GM04503 (cell line): ENCODE data around the gene SERPINE2.
A peak's percentile ranks its signal among the peaks of the same experiment; 100 is the strongest.
"Not testable (repeated sequence)": the region's sequence is repeated elsewhere in the genome, so short reads cannot be mapped to it uniquely, and the experiment has no call there.

Experiments used
- DNase-seq: peaks from one replicate; pipeline ENCODE4 v3.0.0-alpha.2; 2012; ENCODE audit warnings: low read depth

Gene SERPINE2

GRCh38 chr2:223941579-223942277 is 97.4 kb downstream of the SERPINE2 start:
- DNase-seq, result peak; percentile 70

GRCh38 chr2:223939438-223939837 is 99.6 kb downstream of the SERPINE2 start:
- DNase-seq, result not testable (repeated sequence)

DNA sequence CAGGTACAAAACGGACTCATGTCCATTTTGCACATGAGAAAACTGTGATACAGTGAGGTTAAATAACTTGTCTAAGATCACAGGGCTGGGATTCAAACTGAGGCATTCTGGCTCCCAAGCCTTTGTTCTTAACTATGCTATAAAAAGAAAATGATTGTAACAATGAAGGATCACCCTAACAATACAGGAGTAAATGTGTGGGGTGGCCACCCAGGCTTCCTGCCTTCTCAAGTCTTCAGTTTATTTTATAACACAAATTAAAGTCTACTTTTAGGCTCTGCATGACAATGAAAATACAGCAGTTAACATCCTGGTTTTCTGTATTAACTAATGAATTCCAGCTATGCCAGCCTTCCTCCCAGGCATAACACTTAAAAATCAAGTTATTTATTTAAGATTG is 101.6 kb downstream of the SERPINE2 start:
- no peak for DNase-seq

GRCh38 chr2:223936862-223937326 is 102.2 kb downstream of the SERPINE2 start:
- no peak for DNase-seq

DNA sequence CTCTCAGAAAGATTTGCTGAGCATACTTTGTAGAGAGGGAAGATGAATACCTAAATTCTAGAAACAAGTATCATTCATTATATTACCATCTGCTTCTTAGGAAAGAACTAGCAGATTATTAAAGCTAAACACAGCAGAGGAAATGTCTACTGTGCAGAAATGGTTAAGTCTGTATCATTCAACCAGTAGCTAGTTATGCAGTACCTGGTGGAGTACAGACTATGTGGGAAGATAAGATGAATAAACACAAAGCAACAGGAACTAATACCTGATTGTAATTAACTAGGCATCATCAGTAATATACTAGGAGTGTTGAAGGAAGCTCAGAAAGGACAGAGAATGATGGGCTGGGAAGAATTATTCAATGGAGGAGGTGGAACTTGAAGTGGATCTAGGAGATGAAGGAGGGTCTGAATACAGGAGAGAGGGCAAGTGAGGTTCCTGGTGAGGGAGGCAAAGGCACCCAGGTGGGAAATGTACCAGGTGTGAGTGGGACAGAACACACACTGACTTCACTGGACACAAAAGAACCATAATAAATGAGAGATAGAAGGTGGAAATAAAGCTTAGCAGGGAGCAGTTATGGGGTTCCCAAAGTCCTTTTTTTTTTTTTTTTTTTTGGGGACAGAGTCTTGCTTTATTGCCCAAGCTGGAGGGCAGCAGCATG is 103.5 kb downstream of the SERPINE2 start:
- DNase-seq, result no peak

DNA sequence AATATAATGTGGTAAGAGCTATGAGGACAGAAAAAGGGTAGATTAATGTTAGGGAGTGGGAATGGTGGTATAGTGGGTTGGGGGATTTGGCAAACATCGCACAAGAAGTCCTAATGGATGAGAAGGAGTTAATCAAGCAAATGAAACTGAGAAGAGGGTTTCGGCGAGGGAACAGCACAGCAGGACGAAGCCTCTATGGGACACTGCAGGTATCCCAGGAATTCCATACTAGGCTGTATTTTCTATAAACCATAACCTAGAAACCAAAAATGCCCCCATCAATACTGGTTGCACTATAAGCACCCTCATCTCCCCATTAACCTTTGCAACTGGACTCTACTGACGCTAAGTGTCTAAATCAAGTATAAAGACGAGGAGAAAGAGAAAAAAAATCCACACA is 104.2 kb downstream of the SERPINE2 start:
- no peak for DNase-seq

DNA sequence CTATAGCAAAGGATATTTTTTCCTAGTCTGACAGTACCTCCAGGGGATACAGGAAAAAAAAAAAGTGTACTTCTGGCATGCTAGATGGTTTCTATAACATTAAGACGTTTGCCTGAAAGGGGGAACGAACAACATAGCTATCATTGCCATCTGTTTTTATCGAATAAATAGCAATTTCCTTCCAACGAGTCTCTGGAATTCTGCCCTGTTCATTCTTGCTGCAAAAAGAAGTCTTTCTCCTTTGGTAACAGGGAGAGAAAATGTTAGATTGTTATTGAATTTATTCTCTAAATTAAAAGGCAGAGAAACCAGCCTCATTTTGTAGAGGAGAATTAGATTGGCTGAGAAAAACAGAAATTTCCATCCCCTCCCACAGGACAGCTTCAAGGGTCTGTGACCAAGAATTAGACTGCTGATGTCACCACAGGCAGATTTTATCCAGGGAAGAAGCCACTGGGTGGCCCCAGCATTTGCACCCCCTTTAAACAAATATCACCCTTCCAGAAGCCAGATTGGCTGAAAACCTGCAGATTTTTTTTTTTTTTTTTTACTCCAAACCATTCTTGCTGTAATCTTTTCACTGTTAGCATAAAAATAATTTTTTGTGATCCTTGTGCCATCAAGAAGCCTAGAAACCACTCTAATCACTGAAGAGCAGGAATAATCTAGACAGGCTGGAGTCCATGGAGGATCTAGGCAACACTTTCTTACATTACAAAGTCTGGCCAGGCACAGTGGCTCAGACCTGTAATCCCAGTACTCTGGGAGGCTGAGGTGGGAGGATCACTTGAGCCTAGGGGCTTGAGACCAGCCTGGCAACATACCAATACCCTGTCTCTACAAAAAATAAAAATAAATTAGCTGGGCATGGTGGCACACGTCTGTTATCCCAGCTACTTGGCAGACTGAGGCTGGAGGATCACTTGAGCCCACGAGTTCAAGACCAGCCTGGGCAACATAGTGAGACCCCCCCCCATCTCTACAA is 106.0 kb downstream of the SERPINE2 start:
- no peak for DNase-seq

DNA sequence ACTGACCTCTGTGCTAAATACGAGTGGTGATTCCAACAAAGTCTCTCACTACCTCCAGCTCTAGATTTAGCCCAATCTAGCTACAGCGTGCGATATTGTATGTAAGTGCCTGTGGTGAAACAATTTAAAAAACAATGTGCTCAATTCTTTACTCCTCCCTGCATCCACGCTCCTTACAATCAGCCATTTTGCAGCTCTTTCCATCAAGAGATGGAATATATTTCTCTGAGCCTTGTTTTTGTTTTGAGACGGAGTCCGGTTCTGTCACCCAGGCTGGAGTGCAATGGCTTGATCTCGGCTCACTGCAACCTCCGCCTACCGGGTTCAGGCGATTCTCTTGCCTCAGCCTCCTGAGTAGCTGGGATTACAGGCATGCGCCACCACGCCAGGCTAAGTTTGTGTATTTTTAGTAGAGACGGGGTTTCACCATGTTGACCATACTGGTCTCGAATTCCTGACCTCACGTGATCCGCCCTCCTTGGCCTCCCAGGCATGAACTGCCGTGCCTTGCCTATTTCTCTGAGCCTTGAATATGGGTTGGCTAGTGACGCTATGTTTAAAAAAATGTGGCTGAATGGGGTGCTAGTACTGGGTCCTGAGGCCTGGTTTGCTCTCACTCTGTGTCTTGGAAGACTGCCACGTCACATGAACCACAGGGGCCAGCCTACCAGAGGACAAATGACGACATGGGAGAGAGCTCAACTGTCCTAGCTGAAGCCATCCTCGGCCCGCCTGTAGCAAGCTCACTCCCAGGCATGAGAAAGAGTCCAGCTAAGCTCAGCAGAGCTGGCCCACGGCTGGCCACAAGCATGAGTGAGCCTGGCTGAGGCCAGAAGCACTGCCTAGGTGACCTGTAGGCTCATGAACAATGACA is 108.7 kb downstream of the SERPINE2 start:
- no peak for DNase-seq

GRCh38 chr2:223929571-223930102 is 109.4 kb downstream of the SERPINE2 start:
- no peak for DNase-seq

DNA sequence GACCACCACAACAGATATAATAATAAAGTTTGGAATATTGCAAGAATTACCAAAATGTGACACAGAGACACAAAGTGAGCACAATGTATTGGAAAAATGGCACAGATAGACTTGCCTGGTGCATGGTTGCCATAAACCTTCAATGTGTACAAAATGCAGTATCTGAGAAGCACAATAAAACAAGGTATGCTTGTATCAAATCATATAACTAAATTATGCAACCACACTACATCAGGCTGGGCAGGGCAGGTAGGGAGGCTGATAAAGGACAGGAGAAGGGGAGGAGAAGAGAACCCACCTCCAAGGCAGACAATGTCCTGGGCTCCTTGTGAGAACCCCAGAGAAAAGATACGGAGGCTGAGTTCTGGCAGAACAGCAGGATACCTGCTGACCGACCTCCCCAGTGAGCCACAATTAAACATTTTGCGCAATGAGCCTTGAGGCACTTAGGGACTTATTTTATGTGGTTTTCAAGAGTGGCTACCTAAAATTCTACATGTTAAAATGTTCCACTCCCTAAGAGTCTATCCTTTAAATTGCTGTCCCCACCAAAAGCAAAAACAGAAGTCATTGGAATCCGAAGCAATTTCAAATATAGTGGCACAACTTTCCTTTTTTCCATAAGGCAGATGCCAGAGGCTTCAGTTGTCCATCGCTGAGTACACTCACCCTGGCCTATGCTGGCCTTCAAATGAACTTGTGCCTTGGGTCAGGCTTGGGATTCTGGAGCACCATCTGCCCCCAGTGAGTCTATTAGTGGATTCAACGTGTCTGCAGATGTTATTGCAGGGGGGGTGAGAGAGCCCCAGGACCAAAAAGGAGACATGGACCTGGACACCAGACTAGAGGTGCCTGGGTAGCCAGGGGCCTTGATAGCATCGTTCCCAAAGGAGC is 110.7 kb downstream of the SERPINE2 start:
- no peak for DNase-seq

DNA sequence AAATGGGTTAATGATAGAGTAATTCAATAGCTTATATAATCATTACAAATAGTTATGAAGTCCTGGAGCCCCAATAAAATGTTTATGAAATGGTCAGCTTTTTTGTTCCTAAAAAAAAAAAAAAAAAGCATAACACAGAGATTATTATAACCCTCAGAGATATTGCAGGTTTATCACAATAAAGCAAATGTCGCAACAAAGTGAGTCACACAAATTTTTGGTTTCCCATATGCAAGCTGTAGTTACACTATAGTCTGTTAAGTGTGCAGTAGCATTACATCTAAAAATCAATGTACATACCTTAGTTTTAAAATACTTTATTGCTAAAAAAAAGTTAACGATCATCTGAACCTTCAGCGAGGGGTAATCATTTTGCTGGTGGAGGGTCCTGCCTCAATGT is 114.0 kb downstream of the SERPINE2 start:
- no peak for DNase-seq
